ENCODE measurements around the gene CCNQ. TPM values are rescaled to one million over a fixed set of nuclear protein-coding genes. Genes with fewer than 3 reads are reported as not detected.

Gene CCNQ
- total RNA-seq, 2 donors from 2014 or later = 48.0 to 65.0 TPM

DNA sequence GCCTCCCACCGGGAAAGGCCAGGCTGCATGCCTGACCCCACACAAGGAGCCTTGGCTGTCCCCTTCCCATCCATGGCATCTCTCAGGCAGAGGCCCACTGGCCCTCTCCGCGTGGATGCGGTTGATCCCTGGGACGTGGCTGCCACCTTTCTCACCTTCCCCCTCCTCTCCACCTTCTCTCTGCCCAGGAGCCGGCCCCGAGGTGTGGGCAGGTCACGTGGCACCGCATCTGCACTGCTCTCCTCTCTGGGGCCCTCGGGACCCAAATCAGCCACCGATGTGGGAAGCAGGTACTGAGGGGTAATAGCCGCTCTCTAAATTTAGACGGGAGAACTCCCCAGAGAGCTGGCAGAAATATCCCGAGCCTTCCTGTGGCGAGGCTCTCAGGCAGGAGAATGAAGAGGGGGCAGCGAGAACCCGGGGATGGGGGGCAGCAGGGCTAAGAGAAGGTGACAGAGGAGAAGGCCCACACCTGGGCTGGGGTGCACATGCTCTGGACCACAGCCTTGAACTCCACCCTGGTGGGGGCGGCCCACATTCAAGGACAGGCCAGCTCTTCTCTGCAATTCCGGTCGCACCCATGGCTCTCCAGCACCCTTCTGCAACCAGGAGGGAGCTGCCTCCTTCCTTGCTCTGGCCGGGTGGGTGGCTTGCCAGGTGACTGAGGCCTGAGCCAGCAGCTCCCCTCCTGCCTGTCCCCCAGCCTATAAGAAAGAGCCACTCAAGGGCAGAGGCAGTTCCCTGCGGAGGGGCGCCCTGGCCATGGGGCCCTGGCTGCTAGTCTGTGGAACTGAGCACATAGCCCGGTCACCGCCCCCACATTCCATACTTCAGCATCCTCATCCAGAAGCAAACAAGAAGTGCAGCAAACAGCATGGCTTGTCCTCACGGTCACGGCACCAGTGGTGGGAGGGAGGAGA lies 38.4 kb upstream of the CCNQ start:
- no peak for DNase-seq (ENCODE audit: low spot score)

DNA sequence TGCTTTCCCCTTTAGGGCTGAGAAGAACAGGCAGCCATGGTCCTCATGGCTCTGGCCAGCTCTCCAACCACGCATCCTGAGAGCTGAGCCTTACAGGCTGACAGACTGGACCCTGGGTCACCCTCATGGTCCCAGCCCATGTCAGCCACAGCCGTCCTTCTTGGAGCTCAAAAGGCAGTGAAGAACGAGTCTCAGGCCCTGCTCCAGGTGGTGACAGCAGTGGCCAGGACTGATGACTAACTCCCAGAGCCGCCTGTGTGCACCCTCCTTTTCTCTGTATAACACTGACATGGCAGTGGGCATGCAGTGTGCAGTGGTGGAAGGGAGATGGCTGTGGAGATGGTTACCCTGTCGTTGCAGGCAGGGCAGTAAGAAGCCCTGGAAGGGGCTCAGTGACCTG lies 37.8 kb upstream of the CCNQ start:
- Histone ChIP-seq H3K27me3 (no peaks in the 10 kb centered on the region), H3K4me1 (peaks cover 0 to 3% of the 10 kb centered on the region in 2 donors), H3K36me3 (no peaks in the 10 kb centered on the region), H3K4me3 (no peak overlapping the region), H3K27ac (no peak overlapping the region), H3K9me3 (peaks cover 0 to under 1% of the 10 kb centered on the region in 2 donors)
- TF ChIP-seq, protein P1, sequence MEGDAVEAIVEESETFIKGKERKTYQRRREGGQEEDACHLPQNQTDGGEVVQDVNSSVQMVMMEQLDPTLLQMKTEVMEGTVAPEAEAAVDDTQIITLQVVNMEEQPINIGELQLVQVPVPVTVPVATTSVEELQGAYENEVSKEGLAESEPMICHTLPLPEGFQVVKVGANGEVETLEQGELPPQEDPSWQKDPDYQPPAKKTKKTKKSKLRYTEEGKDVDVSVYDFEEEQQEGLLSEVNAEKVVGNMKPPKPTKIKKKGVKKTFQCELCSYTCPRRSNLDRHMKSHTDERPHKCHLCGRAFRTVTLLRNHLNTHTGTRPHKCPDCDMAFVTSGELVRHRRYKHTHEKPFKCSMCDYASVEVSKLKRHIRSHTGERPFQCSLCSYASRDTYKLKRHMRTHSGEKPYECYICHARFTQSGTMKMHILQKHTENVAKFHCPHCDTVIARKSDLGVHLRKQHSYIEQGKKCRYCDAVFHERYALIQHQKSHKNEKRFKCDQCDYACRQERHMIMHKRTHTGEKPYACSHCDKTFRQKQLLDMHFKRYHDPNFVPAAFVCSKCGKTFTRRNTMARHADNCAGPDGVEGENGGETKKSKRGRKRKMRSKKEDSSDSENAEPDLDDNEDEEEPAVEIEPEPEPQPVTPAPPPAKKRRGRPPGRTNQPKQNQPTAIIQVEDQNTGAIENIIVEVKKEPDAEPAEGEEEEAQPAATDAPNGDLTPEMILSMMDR (IDR thresholded peaks at IDR 0.05) = no peak
- no peak for DNase-seq (ENCODE audit: low spot score)

More for the DNA sequence above, 38.4 kb upstream of the CCNQ start:
- peaks cover 0 to 9% of the 10 kb centered on the region in 2 donors for H3K4me1 ChIP-seq
- peaks cover 0 to 6% of the 10 kb centered on the region in 2 donors for H3K27me3 ChIP-seq
- no peaks in the 10 kb centered on the region for H3K9me3 ChIP-seq
- no peaks in the 10 kb centered on the region for H3K36me3 ChIP-seq
- H3K4me3 ChIP-seq = no peak overlapping the region
- TF ChIP-seq, protein P1 (IDR thresholded peaks at IDR 0.05) = no peak
- H3K27ac ChIP-seq = no peak overlapping the region

DNA sequence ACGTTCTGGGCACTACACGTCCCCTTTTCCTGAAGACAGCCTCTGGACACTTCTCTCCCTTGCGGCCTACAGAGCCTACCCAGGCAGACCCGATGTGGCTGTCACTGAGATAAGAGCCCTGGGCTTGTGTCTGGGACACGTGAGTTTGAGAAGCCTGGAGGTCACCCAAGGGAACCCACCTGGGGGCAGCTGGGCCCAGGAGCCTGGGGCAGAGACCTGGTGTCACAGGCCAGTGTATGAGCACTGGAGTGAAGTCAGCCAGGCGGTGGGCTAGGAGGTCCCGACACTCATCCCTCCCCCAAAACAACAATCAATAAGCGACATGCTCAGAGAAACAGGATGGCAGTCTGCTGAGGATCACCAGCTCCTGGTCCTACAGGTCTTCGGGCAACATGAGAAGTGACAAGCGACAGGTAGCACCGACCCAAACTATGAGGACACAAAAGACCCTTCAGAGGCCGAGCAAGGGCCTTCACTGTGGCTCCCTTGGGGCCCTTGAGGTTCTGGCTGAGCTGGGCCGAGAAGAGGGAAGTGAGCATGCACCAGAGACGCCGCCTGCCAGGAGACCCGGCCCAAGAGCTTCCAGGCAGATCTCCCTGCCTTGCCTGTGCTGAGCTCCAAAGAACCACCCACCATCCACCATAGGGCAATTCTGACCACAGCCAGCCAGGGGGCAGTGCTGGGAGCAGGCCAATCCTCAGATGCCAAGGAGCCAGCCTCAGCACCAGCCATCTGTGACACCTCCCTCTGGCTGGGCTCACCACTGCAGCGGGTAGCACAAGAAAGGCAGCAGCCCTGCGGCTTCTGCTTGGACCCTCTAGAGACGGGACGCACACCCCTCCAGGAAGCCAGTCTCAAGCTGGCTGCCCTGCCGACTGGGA lies 37.1 kb upstream of the CCNQ start:
- TF ChIP-seq, protein P1 (IDR thresholded peaks at IDR 0.05) = peak in 1 of 2 donors; percentile 20
- Histone ChIP-seq H3K4me1 (no peaks in the 10 kb centered on the region), H3K9me3 (peaks cover 0 to 8% of the 10 kb centered on the region in 2 donors), H3K27ac (no peak overlapping the region), H3K27me3 (no peaks in the 10 kb centered on the region), H3K4me3 (no peak overlapping the region), H3K36me3 (no peaks in the 10 kb centered on the region)
- DNase-seq (ENCODE audit: low spot score) = no peak

DNA sequence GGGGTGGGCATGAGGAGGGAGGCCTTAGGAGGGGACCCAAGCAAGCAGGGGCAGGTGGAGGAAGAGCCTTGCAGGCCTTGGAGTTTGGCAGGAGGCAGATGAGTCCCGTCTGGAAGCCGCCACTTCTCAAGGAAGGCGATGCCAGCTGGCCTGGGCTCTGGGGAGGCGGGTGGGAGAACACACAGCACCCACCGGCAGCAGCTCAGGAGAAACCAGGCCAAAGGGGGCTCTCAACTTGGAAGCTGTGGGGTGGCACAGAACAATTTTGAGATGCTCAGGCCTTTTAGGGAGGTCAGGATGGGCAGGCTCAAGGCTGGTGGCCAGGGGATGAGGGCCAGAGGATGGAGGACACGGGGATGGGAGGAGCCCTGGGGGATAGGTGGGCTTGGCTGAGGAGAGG lies 36.4 kb upstream of the CCNQ start:
- DNase-seq (ENCODE audit: low spot score) = no peak
- Histone ChIP-seq H3K27ac (no peak overlapping the region), H3K4me3 (no peak overlapping the region)

DNA sequence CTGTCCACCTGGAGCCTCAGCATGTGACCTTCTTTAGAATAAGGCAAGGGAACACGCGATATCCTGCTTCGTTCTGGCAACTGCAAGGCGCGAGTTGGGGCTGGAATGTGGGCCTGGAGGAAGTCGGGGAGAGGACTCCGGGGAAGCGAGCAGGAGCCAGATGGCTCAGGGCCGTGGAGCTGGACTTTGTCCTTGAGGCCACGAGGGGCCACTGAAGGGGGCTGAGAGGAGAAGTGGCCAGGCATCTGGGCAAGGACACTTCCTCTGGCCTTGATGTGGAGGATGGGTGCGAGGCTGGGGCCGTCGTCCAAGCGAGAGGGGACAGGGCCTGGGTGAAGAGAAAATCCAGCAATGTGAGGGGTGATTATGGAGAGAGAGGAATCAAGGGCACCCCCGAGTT lies 35.9 kb upstream of the CCNQ start:
- no peak for DNase-seq (ENCODE audit: low spot score)
- no peaks in the 10 kb centered on the region for H3K27me3 ChIP-seq
- H3K4me1 ChIP-seq = no peaks in the 10 kb centered on the region
- H3K36me3 ChIP-seq = no peaks in the 10 kb centered on the region
- peaks cover 0 to 10% of the 10 kb centered on the region in 2 donors for H3K9me3 ChIP-seq
- TF ChIP-seq, protein P1 (IDR thresholded peaks at IDR 0.05) = no peak
- H3K27ac ChIP-seq = no peak overlapping the region
- H3K4me3 ChIP-seq = no peak overlapping the region

More for the DNA sequence above, 36.4 kb upstream of the CCNQ start:
- H3K9me3 ChIP-seq = peaks cover 0 to 10% of the 10 kb centered on the region in 2 donors
- TF ChIP-seq, protein P1 (IDR thresholded peaks at IDR 0.05) = no peak
- no peaks in the 10 kb centered on the region for H3K4me1 ChIP-seq
- H3K27me3 ChIP-seq = no peaks in the 10 kb centered on the region
- no peaks in the 10 kb centered on the region for H3K36me3 ChIP-seq

Measured in right atrium auricular region (tissue), 2 donors.